Stimulated activated CD4-positive, alpha-beta T cell treated with anti-CD3 and anti-CD28 coated beads, Interleukin-4, amount 100 ng/mL, for 4 hours (primary cell): ENCODE data around the gene PROK2.

Experiments used
- DNase-seq, 2 experiments: peaks; one replicate each; pipeline ENCODE4 v3.0.0-alpha.2; 2020

The PROK2 gene

DNA sequence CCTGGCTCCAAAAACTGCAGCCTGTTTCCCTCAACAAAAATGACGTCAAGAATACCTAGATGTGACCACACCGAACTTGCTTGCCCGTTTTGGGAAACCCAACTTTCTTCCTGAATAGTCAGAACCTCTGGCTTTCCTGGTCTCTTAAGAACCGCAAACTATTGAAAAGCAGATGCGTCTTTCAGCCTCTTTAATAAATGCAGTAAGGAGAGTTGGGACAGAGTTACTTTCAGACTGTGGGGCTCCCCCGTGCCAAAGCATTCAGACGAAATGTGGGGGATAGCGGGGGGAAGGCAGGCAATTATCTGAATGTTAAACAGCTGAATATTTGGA, 1.2 kb upstream of the PROK2 start:
- no peak for DNase-seq

DNA sequence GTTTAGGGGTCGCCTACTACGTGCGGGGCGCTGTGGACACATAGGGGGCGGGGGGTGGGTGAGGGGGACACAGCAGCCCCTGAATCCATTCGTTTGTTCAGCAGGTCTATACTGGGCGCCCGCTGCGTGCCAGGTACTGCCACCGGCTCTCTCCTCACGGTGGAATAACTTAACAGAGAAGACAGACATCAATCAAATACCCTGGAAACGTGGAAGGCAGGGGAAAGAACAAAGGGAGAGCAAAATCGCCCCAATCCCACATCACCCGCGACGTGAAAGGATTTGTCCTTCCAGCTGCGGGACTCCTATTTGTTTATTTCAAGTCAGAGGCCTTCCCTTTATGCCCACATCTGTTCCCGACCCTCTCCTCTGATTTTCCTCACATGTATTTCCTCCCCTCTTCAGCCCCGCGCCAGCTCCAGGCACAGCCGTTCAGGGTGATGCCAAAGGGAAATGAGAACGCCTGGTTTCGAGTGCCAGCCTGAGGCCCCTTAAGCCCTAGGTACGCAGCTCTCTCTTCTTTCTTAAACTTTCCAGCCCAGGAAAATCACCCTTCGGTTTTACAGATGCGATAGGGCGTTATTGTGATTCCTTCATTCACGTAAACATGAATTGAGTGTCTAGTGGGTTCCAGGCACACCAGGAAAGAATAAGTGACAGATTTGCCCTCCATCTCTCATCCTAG, 726 bp upstream of the PROK2 start:
- no peak for DNase-seq

- DNase-seq = no peak
Measured at GRCh38 chr3:71784201-71784913, 591 bp downstream of the PROK2 start.

GRCh38 chr3:71783152-71783551, 1.8 kb downstream of the PROK2 start:
- no peak for DNase-seq

DNA sequence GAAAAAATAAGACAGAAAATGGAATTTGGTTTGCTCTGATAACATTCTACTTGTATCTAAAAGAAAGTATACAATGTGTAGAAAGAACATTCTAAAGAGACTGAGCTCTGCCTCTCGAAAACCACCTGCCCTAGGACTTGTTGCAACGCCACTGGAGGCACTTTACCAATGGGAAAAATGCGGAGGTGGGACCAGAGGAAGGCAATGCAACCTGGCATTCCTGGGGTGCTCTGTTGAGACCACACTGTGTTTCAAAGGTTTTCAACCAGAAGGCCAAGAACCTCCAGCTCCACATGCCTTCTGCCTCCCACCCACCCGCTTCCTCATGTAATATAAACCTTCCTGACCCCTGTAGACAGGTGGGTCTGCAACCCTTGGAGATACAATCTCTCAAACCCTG, 4.5 kb downstream of the PROK2 start:
- no peak for DNase-seq

DNA sequence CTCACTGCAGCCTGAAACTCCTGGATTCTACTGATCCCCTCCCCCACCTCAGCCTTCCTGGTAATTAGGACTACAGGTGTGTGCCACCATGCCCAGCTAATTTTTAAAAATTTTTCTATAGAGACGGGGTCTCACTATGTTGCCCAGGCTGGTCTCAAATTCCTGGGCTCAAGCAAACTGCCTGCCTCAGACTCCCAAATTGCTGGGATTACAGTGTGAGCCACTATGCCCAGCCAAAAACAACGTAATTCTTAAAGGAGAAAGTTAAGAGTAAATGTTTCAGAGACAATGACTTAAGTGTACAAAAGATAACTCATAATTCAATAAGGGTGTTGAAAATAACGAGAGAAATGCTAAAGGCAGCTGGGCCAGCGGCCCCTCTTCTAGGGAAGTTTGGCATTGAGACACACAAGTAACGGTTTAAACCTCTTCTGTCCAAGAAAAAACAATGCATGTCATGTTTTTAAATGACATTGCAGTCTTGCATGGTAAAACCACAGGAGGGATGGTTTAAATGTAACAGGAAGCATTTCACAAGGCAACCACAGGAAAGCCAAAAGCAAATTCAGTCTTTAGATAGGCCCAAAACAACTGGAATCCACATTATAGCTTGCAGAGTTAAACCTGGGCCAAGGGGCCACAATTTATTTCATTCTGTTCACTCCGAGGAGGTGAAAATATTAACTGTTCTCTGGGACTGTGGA, 5.1 kb downstream of the PROK2 start:
- DNase-seq = no peak

GRCh38 chr3:71778353-71778752, 6.6 kb downstream of the PROK2 start:
- DNase-seq = no peak

- no peak for DNase-seq
Measured at GRCh38 chr3:71776538-71776937, 8.4 kb downstream of the PROK2 start.

- DNase-seq = no peak
Measured at GRCh38 chr3:71771884-71772283, 13.1 kb downstream of the PROK2 start.

GRCh38 chr3:71771126-71771525, 13.8 kb downstream of the PROK2 start:
- no peak for DNase-seq

GRCh38 chr3:71763426-71763825, 21.5 kb downstream of the PROK2 start:
- no peak for DNase-seq

- DNase-seq = no peak
Measured at GRCh38 chr3:71760140-71760539, 24.8 kb downstream of the PROK2 start.

- no peak for DNase-seq
Measured at GRCh38 chr3:71759401-71759800, 25.5 kb downstream of the PROK2 start.

GRCh38 chr3:71758091-71758490, 26.9 kb downstream of the PROK2 start:
- no peak for DNase-seq

GRCh38 chr3:71754610-71755253, 30.2 kb downstream of the PROK2 start:
- DNase-seq = no peak

GRCh38 chr3:71753701-71754609, 31.0 kb downstream of the PROK2 start, which contains the start of gene GPR27:
GPR27 (plus strand) TSS chr3:71753855; CDS start chr3:71754050, 195 bp downstream.
- peak in 1 of 2 experiments; percentile 26 for DNase-seq

GRCh38 chr3:71752831-71753700, 31.9 kb downstream of the PROK2 start:
- DNase-seq = no peak

GRCh38 chr3:71751602-71752001, 33.3 kb downstream of the PROK2 start:
- no peak for DNase-seq

DNA sequence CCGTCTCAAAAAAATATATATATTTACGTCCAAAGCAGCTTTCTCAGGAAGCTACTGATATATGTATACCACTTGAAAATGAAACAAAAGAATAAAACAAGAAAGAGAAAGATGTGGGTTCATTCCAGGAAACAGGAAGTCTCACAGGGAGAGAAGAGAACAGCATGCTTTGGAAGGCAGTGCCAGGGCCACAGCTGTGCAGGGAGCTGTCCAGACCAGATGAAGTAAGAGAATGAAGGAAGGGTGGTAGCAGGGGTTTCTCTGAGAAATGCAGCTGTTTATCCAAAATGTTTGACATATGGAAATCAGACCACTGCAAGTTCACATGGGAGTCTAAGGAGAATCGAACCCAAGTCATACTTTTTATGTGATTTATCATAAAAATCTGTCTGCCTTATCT, 40.2 kb downstream of the PROK2 start:
- no peak for DNase-seq

- DNase-seq = no peak
Measured at GRCh38 chr3:71742621-71743020, 42.3 kb downstream of the PROK2 start.

DNA sequence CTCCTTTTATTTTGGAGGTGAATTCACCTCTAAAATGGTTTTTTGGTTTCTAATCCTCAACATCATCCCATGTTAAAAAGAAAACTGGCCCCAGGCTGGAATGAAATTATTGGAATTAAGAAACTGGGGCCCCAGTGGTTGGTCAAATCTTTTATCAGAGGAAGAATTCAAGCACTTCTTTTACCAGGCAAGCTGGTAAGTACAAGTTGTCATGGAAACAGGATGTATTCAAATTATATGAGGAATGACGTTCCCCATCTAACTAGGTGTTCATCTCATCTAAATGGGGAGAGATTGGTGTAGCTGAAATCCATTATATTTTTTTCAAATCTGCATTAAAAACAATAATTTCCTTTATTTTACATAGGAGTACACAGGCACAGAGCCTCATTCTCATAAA, 50.1 kb downstream of the PROK2 start:
- no peak for DNase-seq
